Activated CD8-positive, alpha-beta memory T cell treated with anti-CD3 and anti-CD28 coated beads for 4 hours (primary cell): Measurements from ENCODE around the gene PCDHGC3.

Source experiments
- DNase-seq, 2 donors: peaks; one replicate each; pipeline ENCODE4 v3.0.0-alpha.2; 2020; ENCODE audit warnings: low read depth in 2 of 2

PCDHGC3 gene

DNA sequence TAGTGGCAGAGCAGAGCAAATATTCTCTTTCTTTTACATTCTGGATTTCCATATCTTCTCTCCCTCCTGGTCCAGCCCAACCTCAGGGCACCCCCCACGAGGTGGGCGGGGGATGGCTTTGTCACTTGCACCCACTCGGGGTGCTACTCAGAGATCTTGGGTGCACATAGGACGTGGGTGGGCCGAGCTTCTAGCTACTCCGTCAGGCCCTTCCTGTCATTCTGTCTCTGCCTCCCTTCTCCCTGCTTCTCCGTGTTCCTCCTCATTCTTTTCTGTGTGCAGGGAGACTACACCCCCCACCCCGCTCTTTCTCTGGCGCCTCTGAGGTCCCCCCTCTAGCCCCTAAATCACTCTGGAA lies 32.7 kb downstream of the PCDHGC3 start:
- DNase-seq: no peak

DNA sequence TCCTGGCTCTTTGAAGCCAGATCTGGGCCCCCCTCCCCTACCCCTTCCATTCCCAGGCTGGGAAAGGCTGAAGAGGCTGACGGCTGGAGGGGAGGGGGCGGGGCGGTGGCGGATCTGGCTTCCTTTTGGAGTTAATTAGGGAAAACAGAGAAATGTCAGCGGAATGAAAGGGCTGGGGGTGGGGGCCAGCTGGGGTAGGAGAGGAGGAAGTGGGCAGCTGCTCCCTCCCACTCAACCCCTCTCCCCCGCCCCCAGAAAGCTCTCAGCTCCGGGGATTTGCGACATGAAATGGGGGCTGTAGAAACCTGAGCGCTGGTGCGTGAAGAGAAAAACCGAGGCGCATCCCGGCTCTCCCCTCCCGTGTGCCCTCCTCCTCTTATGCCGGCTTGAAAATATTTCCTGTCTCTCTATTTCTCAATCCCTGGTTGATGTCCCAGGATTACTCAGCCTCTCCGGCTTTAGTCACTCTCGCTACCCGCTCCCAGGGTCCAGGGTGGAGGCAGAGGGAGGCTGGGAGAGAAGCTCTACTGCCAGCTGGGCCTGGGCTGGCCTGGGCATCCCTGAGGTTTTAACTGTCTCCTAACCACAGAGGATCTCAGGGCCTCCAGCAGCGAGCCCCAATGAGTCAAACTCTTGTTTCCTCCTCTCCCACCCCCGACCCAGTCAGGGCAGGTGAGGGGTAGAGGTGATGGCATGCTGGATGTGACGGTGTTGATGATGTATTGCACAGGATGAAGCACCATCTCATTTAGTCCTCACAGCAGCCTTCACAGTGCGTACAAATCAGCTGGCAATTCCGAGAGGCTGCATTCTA lies 33.2 kb downstream of the PCDHGC3 start:
- DNase-seq: no peak

DNA sequence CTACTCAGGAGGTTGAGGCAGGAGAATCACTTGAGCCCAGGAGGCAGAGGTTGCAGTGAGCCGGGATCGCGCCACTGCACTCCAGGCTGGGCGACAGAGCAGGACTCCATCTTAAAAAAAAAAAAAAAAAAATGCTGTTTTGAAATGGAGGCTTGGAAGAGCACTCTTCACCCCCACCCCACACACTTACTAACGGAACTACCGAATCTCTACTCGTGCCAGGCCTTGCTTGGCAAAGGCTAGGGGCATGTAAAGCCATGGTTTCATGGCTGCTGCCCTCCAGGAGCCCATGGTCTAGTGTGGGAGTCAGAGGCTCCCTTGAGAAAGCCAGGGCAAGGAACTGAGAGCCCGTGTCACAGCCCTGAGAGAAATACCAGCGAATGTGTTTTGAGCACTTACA lies 34.4 kb downstream of the PCDHGC3 start:
- no peak for DNase-seq

DNA sequence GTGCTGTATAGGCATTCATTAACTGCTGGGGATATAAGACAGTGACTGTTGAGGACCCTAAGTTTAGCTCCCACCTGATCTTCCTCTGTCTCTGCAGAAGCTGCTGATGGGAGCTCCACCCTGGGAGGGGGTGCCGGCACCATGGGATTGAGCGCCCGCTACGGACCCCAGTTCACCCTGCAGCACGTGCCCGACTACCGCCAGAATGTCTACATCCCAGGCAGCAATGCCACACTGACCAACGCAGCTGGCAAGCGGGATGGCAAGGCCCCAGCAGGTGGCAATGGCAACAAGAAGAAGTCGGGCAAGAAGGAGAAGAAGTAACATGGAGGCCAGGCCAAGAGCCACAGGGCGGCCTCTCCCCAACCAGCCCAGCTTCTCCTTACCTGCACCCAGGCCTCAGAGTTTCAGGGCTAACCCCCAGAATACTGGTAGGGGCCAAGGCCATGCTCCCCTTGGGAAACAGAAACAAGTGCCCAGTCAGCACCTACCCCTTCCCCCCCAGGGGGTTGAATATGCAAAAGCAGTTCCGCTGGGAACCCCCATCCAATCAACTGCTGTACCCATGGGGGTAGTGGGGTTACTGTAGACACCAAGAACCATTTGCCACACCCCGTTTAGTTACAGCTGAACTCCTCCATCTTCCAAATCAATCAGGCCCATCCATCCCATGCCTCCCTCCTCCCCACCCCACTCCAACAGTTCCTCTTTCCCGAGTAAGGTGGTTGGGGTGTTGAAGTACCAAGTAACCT lies 35.3 kb downstream of the PCDHGC3 start:
- no peak for DNase-seq

DNA sequence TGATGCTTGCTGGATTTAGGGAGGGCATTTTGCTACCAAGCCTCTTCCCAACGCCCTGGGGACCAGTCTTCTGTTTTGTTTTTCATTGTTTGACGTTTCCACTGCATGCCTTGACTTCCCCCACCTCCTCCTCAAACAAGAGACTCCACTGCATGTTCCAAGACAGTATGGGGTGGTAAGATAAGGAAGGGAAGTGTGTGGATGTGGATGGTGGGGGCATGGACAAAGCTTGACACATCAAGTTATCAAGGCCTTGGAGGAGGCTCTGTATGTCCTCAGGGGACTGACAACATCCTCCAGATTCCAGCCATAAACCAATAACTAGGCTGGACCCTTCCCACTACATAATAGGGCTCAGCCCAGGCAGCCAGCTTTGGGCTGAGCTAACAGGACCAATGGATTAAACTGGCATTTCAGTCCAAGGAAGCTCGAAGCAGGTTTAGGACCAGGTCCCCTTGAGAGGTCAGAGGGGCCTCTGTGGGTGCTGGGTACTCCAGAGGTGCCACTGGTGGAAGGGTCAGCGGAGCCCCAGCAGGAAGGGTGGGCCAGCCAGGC lies 36.1 kb downstream of the PCDHGC3 start:
- DNase-seq: no peak

DNA sequence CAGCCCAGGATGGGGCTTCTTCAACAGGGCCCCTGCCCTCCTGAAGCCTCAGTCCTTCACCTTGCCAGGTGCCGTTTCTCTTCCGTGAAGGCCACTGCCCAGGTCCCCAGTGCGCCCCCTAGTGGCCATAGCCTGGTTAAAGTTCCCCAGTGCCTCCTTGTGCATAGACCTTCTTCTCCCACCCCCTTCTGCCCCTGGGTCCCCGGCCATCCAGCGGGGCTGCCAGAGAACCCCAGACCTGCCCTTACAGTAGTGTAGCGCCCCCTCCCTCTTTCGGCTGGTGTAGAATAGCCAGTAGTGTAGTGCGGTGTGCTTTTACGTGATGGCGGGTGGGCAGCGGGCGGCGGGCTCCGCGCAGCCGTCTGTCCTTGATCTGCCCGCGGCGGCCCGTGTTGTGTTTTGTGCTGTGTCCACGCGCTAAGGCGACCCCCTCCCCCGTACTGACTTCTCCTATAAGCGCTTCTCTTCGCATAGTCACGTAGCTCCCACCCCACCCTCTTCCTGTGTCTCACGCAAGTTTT lies 36.7 kb downstream of the PCDHGC3 start:
- DNase-seq: peak; percentile 59 to 72

DNA sequence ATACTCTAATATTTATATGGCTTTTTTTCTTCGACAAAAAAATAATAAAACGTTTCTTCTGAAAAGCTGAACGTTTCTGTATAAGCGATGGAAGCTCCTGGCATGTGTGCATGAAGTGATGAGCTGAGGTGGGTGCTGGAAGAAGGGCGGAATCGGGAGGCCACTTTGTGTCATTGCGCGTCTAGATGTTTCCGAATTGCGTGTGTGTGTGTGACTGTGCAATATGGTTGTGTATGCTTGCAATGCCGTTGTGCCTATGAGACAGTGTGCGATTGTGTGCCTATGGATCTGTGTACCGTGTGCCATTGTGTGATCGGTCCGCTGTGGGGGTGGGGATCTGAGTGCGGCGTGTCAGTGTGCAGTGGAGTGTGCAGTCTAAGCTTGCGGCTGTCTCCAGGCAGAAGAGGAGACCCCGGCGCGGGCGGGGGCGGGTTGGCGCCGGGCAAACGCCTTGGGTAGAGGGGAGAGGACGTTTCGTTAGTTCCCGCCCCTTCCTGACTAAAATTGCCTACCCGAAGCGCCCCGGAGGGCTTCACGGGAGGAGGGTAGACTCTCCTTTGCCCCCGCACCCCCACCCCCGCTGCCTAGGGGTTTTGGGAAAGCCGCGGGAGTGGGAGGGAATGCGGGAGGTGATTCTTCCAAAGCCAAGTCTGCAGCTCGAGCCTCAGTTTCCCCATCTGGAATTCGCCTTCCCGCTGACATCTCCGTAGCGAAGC lies 37.3 kb downstream of the PCDHGC3 start:
- no peak for DNase-seq

DNA sequence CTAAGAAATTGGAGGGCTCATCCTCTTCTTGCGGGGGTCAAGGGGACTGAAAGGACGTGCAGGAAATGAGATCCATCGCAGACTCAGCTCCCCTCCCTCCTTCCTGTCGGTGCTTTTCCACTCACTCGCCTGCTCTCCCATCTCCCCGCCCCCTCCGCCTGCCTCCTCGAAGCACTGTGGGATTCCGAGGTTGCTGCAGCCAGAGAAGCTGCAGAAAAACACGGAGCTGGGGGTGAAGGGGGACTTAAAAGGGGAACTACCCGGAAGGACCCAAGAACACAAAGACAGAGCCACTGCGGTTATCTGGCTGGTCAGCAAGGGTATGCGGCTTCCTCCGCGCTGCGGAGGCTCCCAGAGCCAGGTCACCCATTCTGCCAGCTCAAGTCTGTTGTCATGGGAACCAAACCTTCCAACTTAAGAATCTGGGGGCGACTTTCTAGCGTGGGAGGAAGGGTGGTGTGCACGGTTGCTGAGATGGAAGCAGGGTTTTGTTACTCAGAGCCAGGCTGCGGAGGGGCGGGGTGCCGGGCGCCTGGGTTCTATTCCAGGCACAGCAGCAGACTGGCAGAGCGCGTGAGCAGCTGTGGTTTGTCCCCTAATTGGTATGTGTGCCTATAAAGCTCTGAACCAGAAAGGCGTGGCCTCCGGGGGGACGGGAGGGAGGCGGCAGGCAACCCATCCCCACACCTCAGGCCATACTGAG lies 38.0 kb downstream of the PCDHGC3 start:
- DNase-seq: peak; percentile 40 to 68

DNA sequence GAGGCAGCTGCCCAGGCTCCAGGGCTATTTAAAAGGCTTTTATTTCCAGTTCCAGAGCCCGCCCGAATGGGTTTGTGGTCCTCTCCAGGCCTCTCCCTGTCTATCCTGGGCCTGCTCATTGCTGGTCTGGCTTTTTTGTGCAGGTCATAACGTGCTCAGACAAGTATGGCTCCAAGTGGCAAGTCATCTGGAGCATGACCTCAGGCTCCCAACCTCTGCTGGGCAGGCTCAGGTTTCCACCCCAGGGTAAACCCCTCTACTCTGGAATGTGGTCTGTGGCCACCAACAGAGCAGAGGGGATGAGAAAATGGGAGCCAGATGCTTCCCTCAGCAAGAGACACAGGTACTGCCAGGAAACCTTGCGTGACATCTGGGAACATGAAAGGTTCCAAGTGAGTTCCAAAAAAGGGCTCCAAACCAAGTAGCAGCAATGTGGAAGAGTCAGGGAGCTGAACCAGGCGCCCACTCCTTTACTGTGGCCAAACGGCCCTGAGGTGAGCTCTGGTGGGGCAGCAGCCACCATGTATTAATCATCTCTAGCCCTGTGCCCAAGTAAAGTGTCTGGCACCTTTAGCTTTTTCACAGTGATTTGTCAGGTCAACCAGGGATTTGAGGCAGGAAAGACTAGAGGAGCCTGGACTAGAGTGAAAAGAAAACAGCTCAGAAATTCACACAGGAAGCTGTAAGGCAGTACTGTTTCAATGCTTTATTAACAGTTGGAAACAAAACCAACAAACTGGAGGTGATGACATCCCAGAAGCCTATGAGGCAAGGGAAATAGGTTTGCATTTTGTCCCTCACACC lies 38.8 kb downstream of the PCDHGC3 start:
- no peak for DNase-seq

DNA sequence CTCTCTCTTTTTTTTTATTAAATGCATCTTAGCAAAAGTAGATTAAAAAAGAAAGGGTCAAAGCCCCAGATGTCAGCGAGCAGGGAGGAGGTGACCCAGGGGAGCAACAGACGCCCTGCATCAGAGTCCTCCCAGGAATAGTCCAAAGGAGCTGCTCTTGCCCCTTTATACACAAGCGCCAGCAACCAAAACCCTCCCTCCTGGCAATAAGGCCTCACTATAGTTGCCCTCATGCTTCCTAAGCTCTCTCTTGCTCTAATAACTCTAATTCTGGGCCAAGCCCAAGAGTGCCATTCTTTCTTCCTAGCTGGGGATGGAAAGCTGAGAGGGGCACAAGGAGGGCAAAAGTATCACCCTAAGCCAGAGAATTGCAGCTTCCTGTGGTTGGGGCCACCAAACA lies 39.4 kb downstream of the PCDHGC3 start:
- no peak for DNase-seq

DNA sequence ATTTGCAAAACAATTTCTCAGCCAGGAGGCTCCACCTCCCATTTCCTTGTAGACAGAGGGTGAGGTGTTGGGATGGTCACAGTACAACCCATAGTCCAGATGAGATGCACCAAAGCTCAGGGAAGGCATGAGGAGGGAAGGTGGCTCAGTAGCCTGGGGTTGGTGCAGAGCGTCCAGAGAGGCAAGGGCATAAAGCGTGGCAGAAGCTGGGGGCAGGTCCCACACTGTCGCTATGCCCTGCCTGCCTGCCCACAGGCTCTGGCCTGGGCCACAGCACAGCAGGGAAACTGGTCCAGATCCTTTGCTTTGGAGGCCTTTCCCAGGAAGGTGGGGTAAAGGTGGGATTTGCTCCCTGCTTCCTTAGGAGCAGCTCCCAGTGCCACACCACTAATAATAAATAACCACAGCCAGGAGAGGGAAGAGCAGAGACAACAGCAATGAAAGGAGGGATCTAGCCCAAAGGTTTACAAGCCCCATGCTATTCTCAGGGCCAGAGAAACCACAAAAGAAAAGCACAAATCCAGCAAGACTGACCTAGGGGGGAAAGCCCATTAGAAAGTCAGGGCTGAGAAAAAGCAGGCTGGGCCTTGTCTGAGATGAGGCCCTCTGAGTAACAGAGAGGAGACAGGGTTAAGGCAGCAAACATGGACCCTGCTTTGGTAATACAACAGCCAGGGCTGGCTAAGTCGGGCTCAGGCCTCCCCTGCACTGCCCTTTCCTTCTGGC lies 40.3 kb downstream of the PCDHGC3 start:
- no peak for DNase-seq

DNA sequence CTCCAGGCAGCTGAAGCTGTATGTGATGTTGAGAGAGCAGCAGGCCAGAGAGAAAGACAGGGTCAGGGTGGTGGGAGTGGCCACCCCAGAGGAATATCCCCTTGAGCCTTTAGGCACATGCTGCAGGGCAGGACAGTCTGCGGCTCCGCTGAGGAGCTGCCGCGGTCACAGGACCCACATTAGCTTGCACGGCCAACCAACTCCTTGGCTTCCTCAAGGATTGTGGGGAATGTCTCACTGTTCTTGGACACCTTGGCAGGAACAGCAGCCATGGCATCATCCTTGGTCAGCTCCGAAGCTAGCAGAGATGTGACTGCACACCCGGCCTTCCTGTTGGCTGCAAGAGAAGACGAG lies 40.9 kb downstream of the PCDHGC3 start:
- DNase-seq: no peak

DNA sequence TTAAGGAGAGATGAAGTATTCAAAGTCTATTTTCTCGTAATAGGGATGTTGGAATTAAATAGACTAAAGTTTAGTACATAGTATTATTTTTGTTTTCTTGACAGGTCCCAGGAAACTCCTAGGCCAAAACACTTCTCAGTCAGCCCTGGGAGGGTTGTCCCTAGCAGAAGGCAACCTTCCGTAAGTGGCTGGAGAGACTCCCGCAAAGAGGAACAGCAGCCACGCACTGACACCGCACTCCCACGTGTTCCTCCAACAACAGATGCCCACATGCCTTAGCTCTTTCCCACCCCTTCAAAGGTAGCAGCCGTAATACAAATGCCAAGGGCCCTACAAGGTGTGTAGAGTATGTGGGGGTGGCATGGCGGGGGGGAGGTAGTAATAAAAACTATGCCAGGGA lies 41.5 kb downstream of the PCDHGC3 start:
- no peak for DNase-seq

DNA sequence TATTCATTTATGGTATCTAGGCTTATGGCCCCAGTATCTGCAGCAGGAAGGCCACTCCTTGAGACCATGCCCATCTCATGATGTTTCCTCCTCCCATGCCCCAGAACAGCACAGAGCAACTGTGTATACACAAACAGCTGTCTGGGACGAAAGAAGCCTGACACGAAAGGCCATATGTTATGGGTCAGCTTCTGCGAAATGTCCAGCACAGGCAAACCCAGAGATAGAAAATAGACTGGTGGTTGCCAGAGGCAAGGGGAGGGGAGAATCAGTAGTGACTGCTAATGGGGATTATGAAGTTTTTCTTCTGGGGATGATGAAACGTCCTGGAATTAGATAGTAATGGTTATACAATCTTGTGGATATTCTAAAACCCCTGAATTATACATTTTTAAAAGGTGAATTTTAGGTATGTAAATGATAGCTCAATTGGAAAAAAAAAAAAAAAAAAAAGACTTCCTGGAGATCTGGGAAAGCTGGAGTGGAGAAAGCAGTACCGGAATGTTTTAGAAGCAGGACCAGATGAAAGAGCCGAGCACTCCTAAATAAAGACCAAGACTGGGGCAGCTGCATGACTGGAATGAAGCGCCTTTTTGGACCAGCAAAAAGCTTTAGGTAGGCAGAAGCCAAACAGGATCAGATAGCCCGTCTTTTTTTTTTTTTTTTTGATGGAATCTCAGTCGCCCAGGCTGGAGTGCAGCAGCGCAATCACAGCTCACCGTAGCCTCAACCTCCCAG lies 42.3 kb downstream of the PCDHGC3 start:
- no peak for DNase-seq

DNA sequence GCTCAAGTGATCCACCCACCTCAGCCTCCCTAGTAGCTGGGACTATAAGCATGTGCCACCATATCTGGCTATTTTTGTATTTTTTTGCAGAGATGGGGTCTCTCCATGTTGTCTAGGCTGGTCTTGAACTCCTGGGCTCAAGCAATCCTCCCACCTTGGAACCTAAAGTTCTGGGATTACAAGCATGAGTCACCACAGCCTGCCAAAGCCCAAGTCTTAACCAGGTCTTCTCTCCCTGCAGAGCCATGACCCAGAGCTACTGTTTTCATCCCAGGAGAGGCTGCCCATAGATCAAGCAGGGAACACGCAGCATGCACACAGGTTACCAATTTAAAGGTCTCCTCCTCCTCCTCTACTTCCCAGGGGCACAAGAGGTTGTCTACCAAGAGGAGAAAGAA lies 42.9 kb downstream of the PCDHGC3 start:
- DNase-seq: no peak

DNA sequence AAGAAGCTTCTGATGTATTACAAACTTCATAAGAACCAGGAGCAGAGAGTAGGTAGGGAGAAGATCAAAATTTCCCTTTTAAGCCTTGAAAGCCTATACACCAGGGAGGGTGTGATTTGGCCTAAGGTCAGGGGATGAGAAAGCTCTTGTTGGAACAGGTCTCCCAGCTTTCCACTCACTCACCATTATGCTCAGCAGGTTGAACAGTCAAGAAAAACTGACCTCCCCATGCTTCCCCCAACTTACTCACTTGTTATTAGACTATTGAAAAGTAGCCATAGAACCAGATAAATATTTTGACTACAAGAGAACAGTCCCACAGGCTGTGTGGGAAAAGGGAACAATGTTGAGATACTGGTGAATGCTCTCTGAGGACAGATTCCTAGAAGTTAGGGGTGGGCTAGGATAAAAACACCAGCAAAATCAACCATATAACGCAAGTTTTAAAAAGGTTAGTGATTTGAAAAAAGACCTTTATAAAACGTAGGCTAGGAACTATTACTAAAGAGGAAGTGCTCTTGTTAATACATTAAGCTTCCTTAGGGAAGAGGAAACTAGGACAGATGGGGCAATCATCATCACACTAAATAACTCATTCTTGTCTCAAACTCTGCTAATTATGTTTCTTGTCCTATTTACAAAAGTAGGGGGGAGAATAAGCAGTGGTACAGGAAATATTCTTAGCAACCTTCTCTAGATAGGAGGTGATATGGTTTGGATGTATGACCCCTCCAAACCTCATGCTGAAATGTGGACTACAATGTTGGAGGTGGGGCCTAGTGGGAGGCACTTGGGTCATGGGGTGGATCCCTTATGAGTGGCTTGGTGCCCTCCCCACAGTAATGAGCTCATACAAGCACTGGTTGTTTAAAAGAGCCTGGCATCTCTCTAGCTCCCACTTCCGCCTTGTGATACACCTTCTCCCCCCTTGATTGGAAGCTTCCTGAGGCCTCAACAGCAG lies 44.1 kb downstream of the PCDHGC3 start:
- no peak for DNase-seq

DNA sequence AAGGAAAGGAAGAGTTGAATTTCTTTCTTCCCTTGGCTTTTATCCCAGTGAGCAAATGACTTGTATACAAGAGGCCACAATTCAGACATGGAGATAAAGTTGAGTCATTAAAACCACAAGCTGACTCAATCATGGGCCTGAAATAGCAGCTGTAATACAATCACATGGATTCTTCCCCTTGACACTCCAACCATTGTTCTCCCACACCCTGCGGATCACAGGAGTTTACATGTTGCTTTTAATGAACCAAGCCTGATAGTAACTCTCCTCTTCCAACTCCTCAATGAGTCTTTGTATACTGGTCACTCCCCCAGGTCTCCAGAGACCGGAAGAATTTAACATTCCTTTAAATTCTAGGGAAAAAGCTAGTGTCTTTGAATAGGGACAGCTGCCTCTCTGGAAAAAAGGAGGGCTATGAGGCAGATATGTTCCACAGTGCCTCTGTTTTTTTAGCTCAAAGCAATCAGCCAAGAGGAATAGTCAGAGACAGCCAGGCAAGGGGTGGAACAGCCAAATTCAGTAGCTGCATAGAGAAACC lies 45.5 kb downstream of the PCDHGC3 start:
- no peak for DNase-seq

DNA sequence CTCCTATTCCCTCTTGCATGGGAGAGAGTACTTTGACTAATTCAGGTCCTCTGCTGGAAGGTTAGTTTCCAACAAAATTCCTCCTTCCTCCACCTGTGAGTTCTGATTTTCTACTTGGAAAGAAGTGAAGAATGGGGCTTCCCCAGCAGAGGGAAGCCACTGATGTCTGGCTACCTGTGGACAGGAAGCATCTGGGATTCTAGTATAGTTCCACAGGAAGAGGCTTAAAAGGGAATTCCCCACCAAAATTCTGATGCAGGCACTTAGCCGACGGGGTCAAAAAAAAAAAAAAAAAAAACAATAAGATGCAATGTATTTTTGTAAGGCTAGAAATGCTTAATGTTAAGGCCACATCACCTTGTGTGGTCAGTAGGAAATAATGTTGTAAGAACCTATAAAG lies 46.5 kb downstream of the PCDHGC3 start:
- no peak for DNase-seq
